Measurements from ENCODE around the gene ARHGAP26.

DNA sequence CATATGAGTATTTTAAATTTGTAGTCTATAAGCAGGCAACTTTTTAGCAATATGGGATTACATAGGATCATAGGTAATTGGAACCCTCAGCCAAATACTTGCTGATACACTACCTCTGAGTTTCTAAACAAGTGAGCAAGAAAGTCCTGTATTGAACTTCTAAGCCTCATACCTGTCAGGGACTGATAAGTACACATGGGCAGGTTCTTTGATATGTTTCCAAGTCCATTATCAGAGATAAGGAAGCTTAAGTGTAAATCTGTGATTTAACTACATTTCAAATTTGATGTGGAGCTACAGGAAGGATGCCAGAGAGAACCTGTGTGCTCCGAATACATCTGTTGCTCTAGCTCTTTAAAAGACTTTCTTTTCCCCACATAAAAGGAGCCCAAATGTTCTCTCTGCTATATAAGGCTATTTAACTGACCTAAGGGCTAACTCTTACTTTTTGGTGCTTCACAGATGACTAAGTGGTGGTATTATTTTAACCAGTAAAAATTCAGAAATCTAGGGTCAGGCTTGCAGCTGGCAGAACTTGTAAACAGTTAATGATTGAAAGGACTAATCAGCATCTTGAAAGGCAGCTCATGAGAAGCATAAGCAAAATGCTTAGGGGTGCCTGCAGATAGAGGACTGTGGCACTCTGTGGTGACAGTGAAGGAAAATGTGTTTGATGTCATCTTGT, 404.7 kb downstream of the ARHGAP26 start:
- TF ChIP-seq, protein P1, sequence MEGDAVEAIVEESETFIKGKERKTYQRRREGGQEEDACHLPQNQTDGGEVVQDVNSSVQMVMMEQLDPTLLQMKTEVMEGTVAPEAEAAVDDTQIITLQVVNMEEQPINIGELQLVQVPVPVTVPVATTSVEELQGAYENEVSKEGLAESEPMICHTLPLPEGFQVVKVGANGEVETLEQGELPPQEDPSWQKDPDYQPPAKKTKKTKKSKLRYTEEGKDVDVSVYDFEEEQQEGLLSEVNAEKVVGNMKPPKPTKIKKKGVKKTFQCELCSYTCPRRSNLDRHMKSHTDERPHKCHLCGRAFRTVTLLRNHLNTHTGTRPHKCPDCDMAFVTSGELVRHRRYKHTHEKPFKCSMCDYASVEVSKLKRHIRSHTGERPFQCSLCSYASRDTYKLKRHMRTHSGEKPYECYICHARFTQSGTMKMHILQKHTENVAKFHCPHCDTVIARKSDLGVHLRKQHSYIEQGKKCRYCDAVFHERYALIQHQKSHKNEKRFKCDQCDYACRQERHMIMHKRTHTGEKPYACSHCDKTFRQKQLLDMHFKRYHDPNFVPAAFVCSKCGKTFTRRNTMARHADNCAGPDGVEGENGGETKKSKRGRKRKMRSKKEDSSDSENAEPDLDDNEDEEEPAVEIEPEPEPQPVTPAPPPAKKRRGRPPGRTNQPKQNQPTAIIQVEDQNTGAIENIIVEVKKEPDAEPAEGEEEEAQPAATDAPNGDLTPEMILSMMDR (conservative IDR thresholded peaks at IDR 0.05 in 1 of 2, IDR thresholded peaks at IDR 0.05 in 1 of 2; ENCODE audit: low read depth in 1 of 2, low read length in 2 of 2) = no peak
- no peak for TF ChIP-seq EZH2 (IDR thresholded peaks at IDR 0.05; ENCODE audit: low read length, missing control alignments)
